ENCODE data around the gene ZNF341.

DNA sequence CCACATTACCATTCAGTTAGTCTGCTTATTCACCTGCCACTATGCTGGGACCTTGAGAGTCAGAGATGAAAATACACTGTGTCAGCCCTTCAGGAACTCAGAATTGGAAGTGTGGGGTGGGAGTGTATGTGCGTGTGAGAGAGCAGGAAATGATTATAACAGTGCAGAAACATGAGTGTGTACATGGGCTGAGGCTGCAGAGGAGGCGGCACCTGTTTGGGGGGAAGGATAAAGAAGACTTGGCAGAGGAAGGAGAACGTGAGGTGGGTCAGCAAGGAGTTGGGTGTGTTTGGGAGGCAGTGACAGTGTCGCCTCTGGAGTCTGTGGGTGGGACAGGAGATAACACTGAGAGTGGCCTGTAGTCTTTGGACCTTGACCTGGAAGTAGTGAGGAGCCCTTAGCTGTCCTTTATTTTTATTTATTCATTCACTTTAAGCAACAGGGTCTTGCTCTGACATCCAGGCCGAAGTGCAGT, 82.5 kb downstream of the ZNF341 start:
- TF ChIP-seq, protein P1, sequence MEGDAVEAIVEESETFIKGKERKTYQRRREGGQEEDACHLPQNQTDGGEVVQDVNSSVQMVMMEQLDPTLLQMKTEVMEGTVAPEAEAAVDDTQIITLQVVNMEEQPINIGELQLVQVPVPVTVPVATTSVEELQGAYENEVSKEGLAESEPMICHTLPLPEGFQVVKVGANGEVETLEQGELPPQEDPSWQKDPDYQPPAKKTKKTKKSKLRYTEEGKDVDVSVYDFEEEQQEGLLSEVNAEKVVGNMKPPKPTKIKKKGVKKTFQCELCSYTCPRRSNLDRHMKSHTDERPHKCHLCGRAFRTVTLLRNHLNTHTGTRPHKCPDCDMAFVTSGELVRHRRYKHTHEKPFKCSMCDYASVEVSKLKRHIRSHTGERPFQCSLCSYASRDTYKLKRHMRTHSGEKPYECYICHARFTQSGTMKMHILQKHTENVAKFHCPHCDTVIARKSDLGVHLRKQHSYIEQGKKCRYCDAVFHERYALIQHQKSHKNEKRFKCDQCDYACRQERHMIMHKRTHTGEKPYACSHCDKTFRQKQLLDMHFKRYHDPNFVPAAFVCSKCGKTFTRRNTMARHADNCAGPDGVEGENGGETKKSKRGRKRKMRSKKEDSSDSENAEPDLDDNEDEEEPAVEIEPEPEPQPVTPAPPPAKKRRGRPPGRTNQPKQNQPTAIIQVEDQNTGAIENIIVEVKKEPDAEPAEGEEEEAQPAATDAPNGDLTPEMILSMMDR (IDR thresholded peaks at IDR 0.05), result no peak
- TF ChIP-seq POLR2AphosphoS5 (IDR thresholded peaks at IDR 0.05; ENCODE audit: insufficient read depth in 1 of 2, low read depth in 1 of 2) (no peak), POLR2A (IDR thresholded peaks at IDR 0.05) (no peak)
